SKM-1 treated with dmso at 0.1 percent for 144 hours (cell line): ENCODE results near the gene TRIP13.

Source experiments
- DNase-seq: peaks from one replicate; lab custom pipeline; 2025; ENCODE audit not compliant: unreplicated experiment; lab: John Stamatoyannopoulos, UW

Gene TRIP13

GRCh38 chr5:854966-855743 is 37.5 kb upstream of the TRIP13 start:
- no peak for DNase-seq

GRCh38 chr5:855771-856530 is 36.7 kb upstream of the TRIP13 start:
- DNase-seq, result no peak

GRCh38 chr5:856531-857425 is 35.9 kb upstream of the TRIP13 start:
- DNase-seq, result no peak

GRCh38 chr5:858726-859125 is 34.0 kb upstream of the TRIP13 start:
- DNase-seq, result no peak

- DNase-seq, result no peak
Observed at GRCh38 chr5:859391-859790, 33.3 kb upstream of the TRIP13 start.

- no peak for DNase-seq
Observed at GRCh38 chr5:859798-860296, 32.8 kb upstream of the TRIP13 start.

- no peak for DNase-seq
Observed at GRCh38 chr5:860506-861150, 32.1 kb upstream of the TRIP13 start.

GRCh38 chr5:861442-862366 is 31.0 kb upstream of the TRIP13 start:
- no peak for DNase-seq

- no peak for DNase-seq
Observed at GRCh38 chr5:862367-863243, 30.1 kb upstream of the TRIP13 start.

- DNase-seq, result no peak
Observed at GRCh38 chr5:863244-863805, 29.4 kb upstream of the TRIP13 start.

GRCh38 chr5:864492-865167 is 28.1 kb upstream of the TRIP13 start:
- DNase-seq, result no peak

- DNase-seq, result no peak
Observed at GRCh38 chr5:865168-865521, 27.5 kb upstream of the TRIP13 start.

GRCh38 chr5:865771-866170 is 26.9 kb upstream of the TRIP13 start:
- no peak for DNase-seq

GRCh38 chr5:867300-867870 is 25.3 kb upstream of the TRIP13 start:
- no peak for DNase-seq

GRCh38 chr5:868428-869135 is 24.1 kb upstream of the TRIP13 start:
- DNase-seq, result no peak

- no peak for DNase-seq
Observed at GRCh38 chr5:870956-871355, 21.7 kb upstream of the TRIP13 start.
